LoVo (cell line): ENCODE data around the gene RAB31.

Experiments
- DNase-seq: peaks from one replicate; pipeline ENCODE4 v3.0.0-alpha.2; 2016; ENCODE audit warnings: low spot score

RAB31 gene

DNA sequence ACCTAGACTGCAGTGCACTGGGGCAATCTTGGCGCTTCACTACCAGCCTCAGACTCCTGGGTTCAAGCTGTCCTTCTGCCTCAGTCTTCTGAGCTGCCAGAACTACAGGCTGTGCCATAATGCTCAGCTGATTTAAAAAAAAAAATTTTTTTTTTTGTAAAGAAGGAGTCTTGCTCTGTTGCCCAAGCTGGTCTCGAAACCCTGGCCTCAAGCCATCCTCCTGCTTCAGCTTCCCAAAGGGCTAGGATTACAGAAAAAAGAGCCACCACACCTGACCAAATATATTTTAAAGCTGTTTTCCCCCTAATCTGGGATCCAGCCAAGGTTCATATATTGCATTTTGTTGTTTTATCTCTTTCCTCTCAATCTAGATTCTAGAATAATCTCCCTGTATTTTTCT is 82.2 kb downstream of the RAB31 start:
- no peak for DNase-seq

DNA sequence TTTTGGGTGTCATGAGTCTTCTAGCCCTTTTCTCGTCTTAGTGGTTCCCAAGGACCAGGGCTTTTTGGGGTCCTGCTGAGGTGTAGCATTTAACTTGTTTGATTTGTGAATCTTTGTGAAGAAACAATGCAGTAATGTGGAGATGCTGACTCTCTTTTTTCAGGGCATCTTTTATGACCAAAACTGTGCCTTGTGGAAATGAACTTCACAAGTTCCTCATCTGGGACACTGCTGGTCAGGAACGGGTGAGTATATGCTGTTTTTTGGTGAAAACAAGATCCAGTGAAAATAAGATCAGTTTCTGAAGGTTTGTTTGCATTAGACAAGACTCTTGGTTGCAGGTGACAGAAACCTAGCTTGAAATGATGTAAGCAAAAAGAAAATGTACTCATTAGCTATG is 83.9 kb downstream of the RAB31 start:
- DNase-seq: no peak

DNA sequence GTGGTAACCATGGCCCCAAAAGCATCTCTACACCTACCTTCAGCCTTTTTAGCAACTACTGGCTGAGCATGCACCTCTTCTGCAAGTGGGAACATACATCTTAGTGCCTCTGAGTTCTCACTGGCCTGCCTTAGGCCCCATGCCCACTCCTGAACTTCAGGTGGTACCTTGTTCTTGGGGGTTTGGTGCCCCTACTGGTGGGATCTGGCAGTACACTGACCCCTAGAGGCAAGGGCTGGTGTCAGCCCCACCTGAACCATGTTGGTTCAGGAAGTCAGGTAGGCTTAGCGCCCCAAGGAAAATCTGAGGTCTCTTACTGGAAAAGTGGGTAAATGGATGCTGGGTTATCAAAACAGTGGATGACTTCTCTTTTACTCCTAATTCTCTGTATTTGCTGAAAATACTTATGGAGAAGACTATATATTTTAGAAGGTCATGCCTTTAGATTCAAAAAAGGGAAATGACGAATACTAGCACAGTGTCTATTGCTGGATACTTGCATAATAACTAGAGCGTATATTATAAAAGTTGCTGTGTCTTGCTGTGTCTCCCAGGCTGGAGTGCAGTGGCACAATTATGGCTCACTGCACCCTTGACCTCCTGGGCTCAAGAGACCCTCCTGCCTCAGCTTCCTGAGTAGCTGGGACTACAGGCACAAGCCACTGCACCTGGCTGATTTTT is 84.6 kb downstream of the RAB31 start:
- DNase-seq: no peak

DNA sequence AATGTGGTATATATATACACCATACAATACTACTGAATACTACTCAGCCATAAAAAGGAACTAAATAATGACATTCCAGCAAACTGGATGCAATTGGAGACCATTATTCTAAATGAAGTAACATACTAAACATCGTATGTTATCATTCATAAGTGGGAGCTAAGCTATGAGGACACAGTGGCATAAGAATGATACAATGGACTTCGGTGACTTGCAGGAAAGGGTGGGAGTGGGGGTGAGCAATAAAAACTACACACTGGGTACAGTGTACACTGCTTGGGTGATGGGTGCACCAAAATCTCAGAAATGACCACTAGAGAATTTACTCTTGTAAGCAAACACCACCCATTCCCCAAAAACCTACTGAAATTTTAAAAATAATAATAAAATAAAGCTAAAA is 87.9 kb downstream of the RAB31 start:
- no peak for DNase-seq

DNA sequence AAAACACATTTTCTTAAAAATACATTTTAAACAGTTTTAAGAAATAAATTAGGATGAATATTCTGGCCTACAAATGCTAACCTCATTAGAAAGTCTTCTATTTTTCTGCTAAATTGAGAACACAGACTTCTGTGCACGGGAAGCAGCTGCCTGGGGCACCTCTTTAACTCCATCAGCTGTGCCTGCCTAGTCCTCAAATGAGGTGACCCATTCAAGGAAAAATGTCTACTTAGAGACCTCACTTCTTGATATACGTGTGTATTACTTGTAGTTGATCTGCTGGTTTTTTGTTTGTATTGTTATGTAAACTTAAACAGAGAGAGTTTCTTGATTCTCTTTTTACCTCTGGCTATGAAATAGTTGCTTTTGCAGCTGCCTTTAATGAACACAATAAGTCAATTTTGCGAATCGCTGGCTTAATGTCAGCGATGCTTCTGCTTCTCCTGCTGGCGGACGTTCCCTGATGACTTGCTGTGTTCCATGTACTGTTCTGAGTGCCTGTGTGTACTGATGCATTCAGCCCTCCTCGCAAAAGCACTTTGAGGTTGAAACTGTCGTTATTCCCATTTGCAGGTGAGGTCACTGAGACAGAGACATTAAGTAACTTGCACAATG is 88.9 kb downstream of the RAB31 start:
- DNase-seq: no peak

DNA sequence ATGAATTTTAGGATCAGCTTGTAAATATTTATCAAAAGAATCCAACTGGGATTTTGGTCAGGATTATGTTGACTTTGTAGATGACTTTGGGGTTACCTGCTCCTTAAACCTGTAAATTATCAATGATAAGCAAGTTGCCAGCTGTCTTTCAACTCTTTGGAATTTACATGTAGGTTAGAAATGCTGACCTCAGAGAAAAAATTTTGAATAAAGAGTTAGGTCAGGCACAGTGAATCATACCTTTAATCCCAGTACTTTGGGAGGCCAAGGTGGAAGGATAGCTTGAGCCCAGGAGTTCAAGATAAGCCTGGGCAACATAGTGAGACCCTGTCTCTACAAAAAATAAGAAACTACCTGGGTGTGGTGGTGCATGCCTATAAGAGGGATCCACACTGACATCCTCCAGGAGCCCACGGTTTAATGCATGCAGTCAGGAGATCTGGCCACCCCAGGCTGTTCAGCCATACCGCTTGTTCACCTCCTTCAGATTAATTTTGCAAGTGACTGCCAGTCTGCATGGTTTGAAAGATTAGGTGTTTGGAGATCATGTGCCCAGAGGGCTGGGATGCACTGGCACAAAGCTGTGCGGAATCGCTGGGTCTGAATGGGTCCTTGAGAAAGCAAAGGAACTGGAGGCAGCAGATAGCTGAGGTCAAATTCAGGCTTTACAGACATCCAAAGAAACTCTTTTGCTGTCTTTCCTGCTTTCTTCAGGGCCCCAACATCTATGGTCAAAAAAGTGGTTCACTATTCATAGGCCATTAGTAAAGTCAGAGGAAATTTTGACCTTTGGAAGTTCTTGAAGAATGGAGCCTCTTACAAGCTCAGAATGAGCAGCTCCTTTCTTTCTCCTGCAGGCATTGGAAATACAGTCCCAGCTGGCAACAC is 94.3 kb downstream of the RAB31 start:
- no peak for DNase-seq

DNA sequence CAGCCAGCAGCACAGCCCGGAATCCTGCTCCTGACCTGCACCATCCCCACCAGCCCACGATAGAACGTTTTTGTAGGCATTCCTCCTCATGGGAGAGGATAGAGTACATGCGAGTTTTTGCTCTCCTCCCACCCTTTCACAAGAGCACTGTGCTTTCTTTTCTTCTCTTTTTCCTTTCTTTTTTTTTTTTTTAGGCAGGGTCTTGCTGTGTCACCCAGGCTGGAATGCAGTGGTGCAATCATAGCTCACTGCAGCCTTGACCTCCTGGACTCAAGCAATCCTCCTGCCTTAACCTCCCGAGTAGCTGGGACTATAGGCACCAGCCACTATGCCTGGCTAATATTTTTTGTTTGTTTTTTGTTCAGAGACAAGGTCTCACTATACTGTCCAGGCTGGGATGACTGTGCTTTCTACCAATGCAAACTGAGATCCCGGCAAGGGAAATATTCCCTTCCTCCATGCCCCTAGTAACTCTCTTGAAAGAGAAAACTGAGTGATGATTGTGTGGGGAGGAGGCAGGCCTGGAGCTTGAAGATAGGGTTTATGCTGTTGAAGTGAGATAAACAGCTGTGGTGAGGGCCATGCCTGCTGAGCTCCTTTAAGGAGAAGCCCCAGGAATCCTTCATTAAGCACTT is 95.1 kb downstream of the RAB31 start:
- DNase-seq: no peak

DNA sequence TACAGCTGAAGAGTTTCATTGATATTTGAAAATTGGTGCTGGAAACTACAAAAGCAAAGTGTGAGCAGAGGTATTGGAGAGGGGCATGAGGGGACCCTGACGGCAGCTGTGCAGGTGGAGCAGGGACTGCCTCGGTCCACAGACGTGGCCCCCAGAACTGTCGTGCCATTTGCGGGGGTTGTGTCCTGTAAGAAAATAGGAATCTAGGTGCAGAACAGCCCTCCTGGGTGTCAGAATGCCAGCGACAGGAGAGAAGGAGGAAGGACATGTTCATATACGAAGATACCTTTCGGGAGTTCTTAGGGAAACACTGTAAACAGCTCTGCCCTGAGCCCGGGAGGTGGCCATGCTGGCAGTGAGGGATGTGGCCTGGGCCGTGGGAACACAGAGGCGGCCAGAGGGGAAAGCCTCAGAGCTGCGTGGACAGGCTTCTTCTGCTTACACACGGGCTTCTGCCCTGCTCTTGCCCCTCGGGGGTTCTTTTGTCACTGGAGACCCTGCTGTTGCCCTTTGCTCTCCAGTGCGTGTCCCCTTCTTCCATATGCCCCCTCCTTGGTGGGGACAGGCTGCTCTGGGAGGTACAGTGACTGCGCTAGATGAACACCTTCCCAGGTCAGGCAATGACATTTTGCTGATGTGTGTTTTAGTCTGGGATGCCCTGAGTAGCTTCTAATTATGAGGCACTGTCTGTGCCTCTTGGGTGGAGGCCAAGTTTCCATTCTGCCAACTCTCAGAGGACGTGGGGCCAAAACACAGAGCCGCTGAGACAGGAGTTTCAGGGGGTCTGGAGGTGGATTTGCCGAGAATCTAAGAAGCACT is 95.8 kb downstream of the RAB31 start:
- no peak for DNase-seq

DNA sequence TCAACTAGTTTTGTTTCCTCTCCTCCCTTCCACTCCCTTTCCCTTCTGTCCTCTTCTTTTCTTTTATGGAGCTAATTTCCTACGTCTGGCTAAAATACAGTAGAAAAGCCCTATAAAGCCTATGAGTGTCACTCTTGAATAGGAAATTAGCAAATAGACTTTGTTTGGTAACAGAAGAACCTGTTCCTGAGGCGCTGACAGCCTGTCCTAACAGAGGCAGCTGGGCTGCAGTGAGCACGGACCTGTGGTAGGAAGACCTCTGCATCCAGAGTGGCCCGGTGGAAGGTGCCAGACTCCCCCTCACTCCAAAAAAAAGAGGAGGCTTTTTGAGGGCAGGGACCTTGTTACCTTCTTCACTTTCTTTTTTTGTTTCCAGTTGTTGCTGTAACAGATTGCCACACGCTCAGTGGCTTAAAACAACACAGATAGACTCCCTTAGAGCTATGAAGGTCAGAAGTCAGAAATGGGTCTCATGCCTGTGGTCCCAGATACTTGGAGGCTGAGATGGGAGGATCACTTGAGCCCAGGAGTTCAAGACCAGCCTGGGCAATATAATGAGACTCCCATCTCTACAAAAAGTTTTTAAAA is 96.5 kb downstream of the RAB31 start:
- no peak for DNase-seq

DNA sequence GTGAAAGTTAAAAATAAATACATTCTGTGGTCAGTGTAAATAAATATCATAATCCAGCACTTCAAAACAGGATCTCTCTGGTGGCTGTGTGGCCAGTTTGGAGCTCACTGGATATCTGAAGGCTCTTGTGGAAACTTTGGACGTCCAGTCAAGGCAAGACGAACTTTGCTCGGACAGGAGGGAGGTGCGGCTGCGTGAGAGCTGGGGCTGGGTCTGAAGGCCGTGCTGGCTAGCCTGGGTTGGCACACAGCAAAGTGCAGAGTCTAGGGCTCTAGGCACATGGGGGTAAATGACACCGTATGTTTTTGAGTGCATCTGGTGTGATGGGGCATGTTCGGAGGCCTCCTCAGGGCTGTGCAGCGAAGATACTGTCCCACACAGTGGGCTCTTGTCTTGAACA is 98.8 kb downstream of the RAB31 start:
- no peak for DNase-seq

DNA sequence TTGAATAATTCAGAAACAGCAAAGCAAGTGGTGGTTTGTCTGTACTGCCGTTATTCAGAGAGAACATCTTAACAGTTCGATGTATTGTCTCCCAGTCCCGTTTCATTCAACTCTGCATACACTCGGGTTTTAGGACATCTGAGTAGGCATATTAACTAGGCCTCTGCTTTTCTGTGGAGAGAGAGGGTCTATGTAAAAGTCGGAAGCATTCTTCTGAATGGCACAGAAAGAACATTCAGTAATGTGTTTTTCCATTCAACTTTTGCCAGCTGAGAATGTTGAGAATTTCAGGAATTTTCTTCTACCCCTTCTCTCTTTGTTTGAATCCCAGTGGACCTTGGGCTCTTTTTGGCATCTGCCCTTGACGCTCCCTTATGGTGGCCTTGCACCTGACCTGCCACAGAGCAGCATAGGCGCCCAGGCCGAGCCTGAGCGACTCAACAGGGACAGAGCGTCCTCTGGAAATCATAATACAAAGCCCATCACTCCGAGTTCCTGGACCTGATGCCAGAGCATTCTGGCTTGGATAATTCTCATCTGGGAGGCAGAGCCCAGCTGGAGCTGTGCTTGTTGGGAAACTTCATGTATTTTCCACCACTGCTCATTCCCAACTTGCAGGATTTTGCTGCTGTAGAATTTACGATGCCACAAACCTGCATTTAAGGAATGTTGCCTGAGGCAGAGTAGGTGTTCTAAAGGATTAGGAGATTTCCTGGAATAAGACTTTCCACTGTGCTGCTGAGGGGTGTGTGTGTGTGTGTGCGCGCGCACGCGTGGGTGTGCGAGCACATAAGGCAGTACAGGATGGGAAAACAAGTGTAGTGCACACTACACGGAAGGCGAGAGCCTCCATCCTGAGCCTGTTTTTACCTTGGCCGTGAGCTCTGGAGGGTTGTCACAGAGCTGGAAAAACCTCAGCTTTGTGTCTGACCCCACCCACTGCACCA is 100.5 kb downstream of the RAB31 start:
- DNase-seq: no peak

DNA sequence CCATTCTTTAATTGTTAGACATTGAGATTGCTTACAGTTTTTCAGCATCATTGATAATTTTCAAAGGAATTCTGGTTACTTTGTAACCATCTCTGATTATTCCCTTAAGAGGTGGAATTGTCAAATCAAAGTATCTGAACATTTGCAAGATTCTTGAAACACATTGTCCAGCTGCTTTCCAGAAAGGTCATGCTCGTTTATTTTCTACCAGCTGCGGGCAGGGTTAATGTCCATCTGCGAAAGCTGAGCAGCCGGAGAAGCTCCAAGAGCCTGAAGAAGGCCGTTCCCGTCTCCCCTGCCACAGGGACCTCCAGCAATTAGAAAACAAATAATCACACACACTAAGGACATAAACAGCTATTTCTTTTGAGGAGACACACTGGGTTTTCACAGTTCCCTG is 101.6 kb downstream of the RAB31 start:
- DNase-seq: no peak

DNA sequence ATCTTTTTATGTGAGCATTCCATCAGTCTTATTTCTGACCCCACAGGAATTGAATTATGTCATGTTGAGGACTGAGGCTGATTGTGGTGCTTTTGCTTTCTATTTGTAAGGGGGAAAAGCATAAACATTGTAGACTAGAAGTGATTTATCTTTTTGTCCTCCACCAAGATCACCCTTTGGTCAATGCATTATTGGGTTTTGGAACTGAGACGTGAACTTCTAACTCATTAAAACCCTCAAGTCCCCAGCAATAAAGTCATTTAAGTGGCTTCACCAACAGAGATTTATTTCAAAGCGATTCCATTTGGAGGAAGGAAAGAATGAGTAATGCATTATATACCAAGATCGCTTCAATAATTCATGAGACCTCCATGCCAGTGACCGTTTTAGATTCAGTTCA is 102.2 kb downstream of the RAB31 start:
- no peak for DNase-seq

DNA sequence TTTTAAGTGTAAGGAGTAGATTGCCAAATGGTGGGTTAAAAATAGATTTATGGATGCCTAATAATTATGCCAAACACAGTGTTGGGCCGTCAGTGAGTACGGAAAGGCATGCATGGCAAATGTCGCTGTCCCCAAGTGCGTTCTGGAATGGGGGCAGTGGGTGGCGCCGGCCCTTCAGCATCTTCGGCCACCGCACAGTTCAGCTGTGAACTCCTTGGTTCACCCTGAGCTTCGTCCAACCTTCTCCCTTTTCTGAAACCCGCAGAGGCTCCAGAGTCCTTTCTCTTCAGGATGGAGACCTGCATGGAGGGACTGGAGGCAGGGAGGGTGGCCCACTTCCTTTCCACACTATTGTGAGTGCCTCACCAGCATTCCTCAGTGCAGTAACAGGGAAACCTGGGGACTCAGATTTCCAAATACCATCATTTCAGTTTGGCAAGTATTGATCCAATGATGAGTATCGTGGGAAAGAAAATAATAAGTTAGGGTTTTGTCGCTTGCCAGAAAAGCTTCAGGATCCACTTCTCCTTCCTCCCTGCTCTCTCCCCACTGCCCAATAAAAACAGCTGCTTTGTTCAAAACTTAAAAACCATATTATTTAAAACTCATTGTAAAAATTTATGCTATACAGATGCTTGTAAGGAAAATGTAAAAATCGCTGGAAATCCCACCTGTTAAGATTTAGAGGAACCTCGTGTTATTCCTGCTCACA is 103.0 kb downstream of the RAB31 start:
- no peak for DNase-seq

DNA sequence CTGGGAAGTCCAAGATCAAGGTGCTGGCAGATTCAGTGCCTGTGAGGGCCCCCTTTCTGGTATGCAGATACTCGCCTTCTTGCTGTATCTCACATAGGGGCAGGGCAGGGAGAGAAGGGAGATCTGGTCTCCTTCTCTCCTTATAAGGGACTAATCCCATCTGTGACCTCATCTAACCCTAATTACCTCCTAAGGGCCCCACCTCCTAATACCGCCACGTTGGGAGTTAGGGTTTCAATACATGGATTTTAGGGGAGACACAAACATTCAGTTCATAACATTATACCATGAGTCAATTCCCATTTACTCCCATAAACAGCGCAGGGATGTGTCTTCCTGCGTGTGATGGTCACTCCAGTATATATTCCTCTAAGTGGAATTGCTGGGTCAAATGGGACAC is 103.9 kb downstream of the RAB31 start:
- no peak for DNase-seq

DNA sequence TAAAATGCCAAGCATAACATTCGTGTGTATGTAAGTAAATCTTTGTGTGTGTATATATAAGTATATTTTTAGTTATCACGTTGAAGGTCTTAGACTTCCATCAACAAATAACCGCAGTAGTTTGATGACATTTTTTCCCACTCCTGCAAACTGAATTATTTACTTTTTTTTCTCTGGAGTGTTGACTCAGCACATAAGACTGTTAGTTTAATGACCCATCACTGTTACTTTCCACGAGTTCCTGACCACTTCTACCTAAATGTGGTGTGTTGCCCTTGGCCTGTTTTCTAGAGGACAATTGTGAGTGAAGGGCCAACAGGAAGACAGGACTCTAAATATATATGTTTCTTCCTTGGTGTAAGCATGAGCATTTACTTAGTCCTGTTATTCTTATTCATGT is 106.3 kb downstream of the RAB31 start:
- no peak for DNase-seq

DNA sequence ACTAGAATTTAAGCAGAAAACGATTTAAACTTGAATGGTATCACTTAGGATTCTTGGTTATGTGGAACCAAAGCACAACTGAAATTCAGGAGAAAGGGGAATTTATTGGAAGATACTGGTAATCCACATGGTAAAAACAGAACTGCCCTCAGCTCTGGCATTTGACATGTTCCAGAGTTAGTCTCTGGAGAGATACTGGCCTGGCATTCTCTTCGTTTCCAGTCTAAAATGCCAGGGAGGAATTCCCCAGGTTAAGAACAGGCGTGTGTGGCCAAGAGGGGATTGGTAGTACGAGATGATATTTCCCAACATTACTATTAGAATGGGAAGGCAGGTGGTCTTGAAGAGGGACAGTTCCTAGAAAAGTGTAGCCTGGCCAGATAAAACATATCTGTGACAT is 109.2 kb downstream of the RAB31 start:
- DNase-seq: no peak

DNA sequence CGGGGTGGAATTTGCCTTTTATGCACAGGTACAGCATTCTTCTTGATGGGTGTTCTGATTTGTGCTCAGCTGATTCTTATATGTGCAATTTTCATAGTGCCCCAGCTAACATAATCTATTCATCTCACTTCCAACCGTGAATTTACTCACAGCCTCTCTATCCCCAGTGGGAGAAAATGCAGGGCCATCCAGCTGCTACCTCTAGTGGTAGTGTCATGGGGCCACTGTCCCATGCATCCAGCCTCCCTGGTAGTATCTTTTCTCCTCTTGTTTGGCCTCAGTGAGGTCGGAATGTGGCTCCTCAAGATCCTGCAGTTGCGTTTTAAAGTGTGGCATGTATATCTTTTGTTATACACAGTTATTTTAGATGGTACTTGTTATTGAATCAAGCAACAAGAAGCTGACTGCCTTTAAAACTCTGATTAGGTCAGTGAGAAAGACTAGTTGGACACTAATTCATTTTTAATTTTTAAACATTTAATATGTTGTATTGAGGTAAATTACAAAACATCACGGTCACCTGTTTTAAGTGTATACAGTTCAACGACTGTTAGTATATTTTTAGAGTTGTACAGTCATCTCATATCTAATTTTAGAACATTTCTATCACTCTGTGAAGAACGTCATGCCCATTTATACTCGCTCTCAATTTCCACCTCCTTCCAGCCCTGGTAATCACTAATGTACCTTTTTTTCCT is 109.8 kb downstream of the RAB31 start:
- no peak for DNase-seq

DNA sequence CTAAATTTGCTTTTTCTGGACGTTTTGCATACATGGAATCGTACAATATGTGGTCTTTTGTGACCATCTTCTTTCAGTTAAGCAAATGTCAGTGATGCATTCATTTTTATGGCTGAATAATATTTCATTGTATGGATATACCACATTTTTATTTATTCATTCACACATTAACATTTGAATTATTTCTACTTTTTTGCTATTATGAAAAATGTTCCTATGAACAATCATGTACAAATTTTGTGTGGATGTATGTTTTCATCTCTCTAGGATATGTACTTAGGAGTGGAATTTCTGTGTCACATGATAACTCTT is 110.3 kb downstream of the RAB31 start:
- DNase-seq: no peak
